Central memory CD8-positive, alpha-beta T cell (primary cell): ENCODE results near the gene COL20A1.

ENCODE experiments used
- ATAC-seq: fragments of 150-1000 bp; cut with Tn5 transposase; replicated peaks from 2 replicates; pipeline ENCODE4 v1.10.0; 2022; ENCODE audit warnings: mild to moderate bottlenecking, moderate FRiP score, moderate number of reproducible peaks; ENCODE audit not compliant: poor library complexity, severe bottlenecking; ENCODE audit errors: extremely low read depth
- DNase-seq, 2 donors: peaks; one replicate each; pipeline ENCODE4 v3.0.0; 2021; ENCODE audit warnings: low spot score in 2 of 2
- H3K27ac Mint-ChIP-seq: one replicate; pipeline ENCODE4 v1.8.0; 2022; ENCODE audit warnings: low read depth, mild to moderate bottlenecking, moderate library complexity, mixed read lengths
- H3K27me3 Mint-ChIP-seq: one replicate; pipeline ENCODE4 v1.8.0; 2022; ENCODE audit warnings: mixed read lengths
- H3K36me3 Mint-ChIP-seq: one replicate; pipeline ENCODE4 v1.8.0; 2022; ENCODE audit warnings: mild to moderate bottlenecking, moderate library complexity, mixed read lengths; ENCODE audit not compliant: insufficient read depth
- H3K4me1 Mint-ChIP-seq: one replicate; pipeline ENCODE4 v1.8.0; 2022; ENCODE audit warnings: mixed read lengths
- H3K4me3 Mint-ChIP-seq: one replicate; pipeline ENCODE4 v1.8.0; 2022; ENCODE audit warnings: mild to moderate bottlenecking, moderate library complexity, mixed read lengths
- H3K9me3 Mint-ChIP-seq: one replicate; pipeline ENCODE4 v1.8.0; 2022; ENCODE audit warnings: mixed read lengths

Gene COL20A1

GRCh38 chr20:63320041-63320511, 27.1 kb downstream of the COL20A1 start:
- Mint-ChIP-seq H3K4me3 (no peak overlapping the region), H3K27me3 (peaks cover 22% of the 10 kb centered on the region), H3K36me3 (no peaks in the 10 kb centered on the region), H3K9me3 (no peaks in the 10 kb centered on the region), H3K4me1 (no peaks in the 10 kb centered on the region), H3K27ac (no peak overlapping the region)
- ATAC-seq (no peak), DNase-seq (no peak)

- no peak overlapping the region for H3K27ac Mint-ChIP-seq
- ATAC-seq (no peak), DNase-seq (no peak)
- H3K36me3 Mint-ChIP-seq, result no peaks in the 10 kb centered on the region
- H3K4me3 Mint-ChIP-seq, result no peak overlapping the region
- no peaks in the 10 kb centered on the region for H3K9me3 Mint-ChIP-seq
- peaks cover 16% of the 10 kb centered on the region for H3K27me3 Mint-ChIP-seq
- H3K4me1 Mint-ChIP-seq, result no peaks in the 10 kb centered on the region
Measured at GRCh38 chr20:63320616-63321147, 27.7 kb downstream of the COL20A1 start.

- peaks cover 14% of the 10 kb centered on the region for H3K27me3 Mint-ChIP-seq
- ATAC-seq, result no peak
- H3K4me1 Mint-ChIP-seq, result no peaks in the 10 kb centered on the region
- DNase-seq, result no peak
- no peak overlapping the region for H3K27ac Mint-ChIP-seq
- no peaks in the 10 kb centered on the region for H3K36me3 Mint-ChIP-seq
- no peak overlapping the region for H3K4me3 Mint-ChIP-seq
- no peaks in the 10 kb centered on the region for H3K9me3 Mint-ChIP-seq
Measured at GRCh38 chr20:63321148-63321831, 28.3 kb downstream of the COL20A1 start.

- no peak overlapping the region for H3K4me3 Mint-ChIP-seq
- no peaks in the 10 kb centered on the region for H3K4me1 Mint-ChIP-seq
- H3K9me3 Mint-ChIP-seq, result no peaks in the 10 kb centered on the region
- ATAC-seq, result no peak
- DNase-seq, result no peak
- no peaks in the 10 kb centered on the region for H3K36me3 Mint-ChIP-seq
- H3K27me3 Mint-ChIP-seq, result peaks cover 14% of the 10 kb centered on the region
- H3K27ac Mint-ChIP-seq, result no peak overlapping the region
Measured at GRCh38 chr20:63322146-63322932, 29.4 kb downstream of the COL20A1 start.

GRCh38 chr20:63322933-63323273, 29.9 kb downstream of the COL20A1 start:
- Mint-ChIP-seq H3K27ac (no peak overlapping the region), H3K9me3 (no peaks in the 10 kb centered on the region), H3K4me1 (no peaks in the 10 kb centered on the region), H3K27me3 (peaks cover 14% of the 10 kb centered on the region), H3K4me3 (no peak overlapping the region), H3K36me3 (no peaks in the 10 kb centered on the region)
- DNase-seq, result no peak
- ATAC-seq, result no peak

GRCh38 chr20:63323357-63323981, 30.5 kb downstream of the COL20A1 start:
- H3K9me3 Mint-ChIP-seq, result no peaks in the 10 kb centered on the region
- DNase-seq (no peak), ATAC-seq (no peak)
- peaks cover 14% of the 10 kb centered on the region for H3K27me3 Mint-ChIP-seq
- no peak overlapping the region for H3K27ac Mint-ChIP-seq
- H3K4me3 Mint-ChIP-seq, result no peak overlapping the region
- no peaks in the 10 kb centered on the region for H3K4me1 Mint-ChIP-seq
- no peaks in the 10 kb centered on the region for H3K36me3 Mint-ChIP-seq

GRCh38 chr20:63325021-63325471, 32.1 kb downstream of the COL20A1 start:
- no peak for ATAC-seq
- no peaks in the 10 kb centered on the region for H3K36me3 Mint-ChIP-seq
- H3K27me3 Mint-ChIP-seq, result peaks cover 14% of the 10 kb centered on the region
- no peak for DNase-seq
- H3K4me3 Mint-ChIP-seq, result no peak overlapping the region
- no peaks in the 10 kb centered on the region for H3K9me3 Mint-ChIP-seq
- no peaks in the 10 kb centered on the region for H3K4me1 Mint-ChIP-seq
- H3K27ac Mint-ChIP-seq, result no peak overlapping the region

- Mint-ChIP-seq H3K27ac (no peak overlapping the region), H3K4me3 (no peak overlapping the region)
Measured at GRCh38 chr20:63325554-63326313, 32.7 kb downstream of the COL20A1 start.

GRCh38 chr20:63326314-63327230, 33.6 kb downstream of the COL20A1 start:
- H3K9me3 Mint-ChIP-seq, result peaks cover under 1% of the 10 kb centered on the region
- H3K27me3 Mint-ChIP-seq, result peaks cover 15% of the 10 kb centered on the region
- no peaks in the 10 kb centered on the region for H3K36me3 Mint-ChIP-seq
- no peaks in the 10 kb centered on the region for H3K4me1 Mint-ChIP-seq
- ATAC-seq (no peak), DNase-seq (no peak)
- no peak overlapping the region for H3K4me3 Mint-ChIP-seq
- peak overlapping the region; percentile 83 for H3K27ac Mint-ChIP-seq

More at GRCh38 chr20:63325554-63326313, 32.7 kb downstream of the COL20A1 start:
- Mint-ChIP-seq H3K36me3 (no peaks in the 10 kb centered on the region), H3K9me3 (no peaks in the 10 kb centered on the region), H3K4me1 (no peaks in the 10 kb centered on the region), H3K27me3 (peaks cover 14% of the 10 kb centered on the region)
- DNase-seq, result no peak
- no peak for ATAC-seq

GRCh38 chr20:63327231-63327745, 34.3 kb downstream of the COL20A1 start:
- peaks cover 8% of the 10 kb centered on the region for H3K9me3 Mint-ChIP-seq
- H3K27ac Mint-ChIP-seq, result peak overlapping the region; percentile 83
- no peak overlapping the region for H3K4me3 Mint-ChIP-seq
- no peak for DNase-seq
- no peak for ATAC-seq
- H3K36me3 Mint-ChIP-seq, result no peaks in the 10 kb centered on the region
- peaks cover 21% of the 10 kb centered on the region for H3K27me3 Mint-ChIP-seq
- no peaks in the 10 kb centered on the region for H3K4me1 Mint-ChIP-seq

GRCh38 chr20:63328026-63328700, 35.2 kb downstream of the COL20A1 start:
- no peak overlapping the region for H3K27ac Mint-ChIP-seq
- ATAC-seq (no peak), DNase-seq (no peak)
- H3K4me3 Mint-ChIP-seq, result no peak overlapping the region
- H3K27me3 Mint-ChIP-seq, result peaks cover 20% of the 10 kb centered on the region
- no peaks in the 10 kb centered on the region for H3K4me1 Mint-ChIP-seq
- H3K36me3 Mint-ChIP-seq, result no peaks in the 10 kb centered on the region
- H3K9me3 Mint-ChIP-seq, result peaks cover 8% of the 10 kb centered on the region
